Activated naive CD8-positive, alpha-beta T cell treated with anti-CD3 and anti-CD28 coated beads, Interleukin-2, amount 50 U/mL, for 16 hours (primary cell): Measurements from ENCODE around the gene TWIST2.

ENCODE experiments used
- DNase-seq: peaks from one replicate; pipeline ENCODE4 v3.0.0-alpha.2; 2020; ENCODE audit warnings: low read depth, low spot score

Gene TWIST2

GRCh38 chr2:238856713-238857567, 9.1 kb downstream of the TWIST2 start:
- DNase-seq = no peak

- no peak for DNase-seq
These were observed 10.1 kb downstream of the TWIST2 start for GRCh38 chr2:238857959-238858358.

DNA sequence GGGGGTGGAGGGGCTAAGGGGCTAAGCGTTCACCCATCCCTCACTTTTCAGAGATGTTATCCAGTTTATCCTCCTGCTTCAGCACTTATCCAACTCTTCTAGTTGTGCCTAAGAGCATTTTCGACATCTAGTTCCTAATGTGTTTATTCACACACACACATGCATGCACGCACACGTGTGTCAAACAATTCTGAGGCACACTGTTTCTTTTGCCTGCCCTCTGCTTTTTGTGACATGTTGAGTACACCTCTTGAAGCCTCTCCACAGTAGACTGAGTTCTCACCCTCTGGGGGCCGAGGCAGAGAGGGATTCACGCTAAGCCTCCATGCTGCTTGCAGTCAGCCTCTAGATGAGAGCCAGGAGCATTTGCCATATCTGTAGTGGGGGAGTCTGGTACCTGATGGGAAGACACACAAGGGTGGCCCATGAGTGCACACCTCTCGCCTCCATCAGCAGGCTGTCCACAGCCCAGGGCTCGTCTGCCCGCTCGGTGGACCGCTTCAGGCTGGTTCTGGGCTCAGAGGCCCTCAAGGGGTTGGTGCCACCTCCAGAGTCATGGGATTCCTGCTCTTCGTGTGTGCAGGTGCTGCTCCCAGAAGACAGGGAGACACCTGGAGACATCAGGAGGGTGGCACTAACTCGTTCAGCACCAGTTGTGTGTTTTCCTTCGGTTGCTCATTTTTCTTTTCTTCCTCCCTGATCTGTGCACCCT, 11.9 kb downstream of the TWIST2 start:
- DNase-seq = no peak

GRCh38 chr2:238861013-238861730, 13.3 kb downstream of the TWIST2 start:
- DNase-seq = no peak

DNA sequence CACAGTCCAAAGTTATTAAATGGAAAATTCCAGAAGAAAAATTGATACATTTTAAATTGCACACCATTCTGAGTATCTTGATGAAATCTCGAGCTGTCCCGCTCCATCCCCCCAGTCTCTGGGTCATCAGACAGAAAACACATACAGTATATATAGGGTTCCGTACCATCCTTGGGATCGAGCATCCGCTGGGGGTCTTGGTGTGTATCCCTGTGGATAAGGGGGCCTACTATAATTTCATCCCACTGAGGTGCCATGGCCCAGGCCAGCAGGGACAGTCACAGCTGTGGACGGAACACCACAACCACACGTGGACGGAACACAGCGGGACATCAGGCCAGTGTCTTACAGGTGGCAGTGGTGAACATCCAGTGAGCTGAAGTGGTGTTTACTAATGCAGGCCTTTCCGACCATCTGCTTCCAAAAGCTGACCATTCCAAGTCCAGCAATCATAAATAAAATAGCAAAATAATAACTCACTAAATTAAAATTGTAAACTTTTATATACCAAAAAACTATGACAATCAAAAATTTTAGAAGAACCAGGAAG, 14.0 kb downstream of the TWIST2 start:
- no peak for DNase-seq

DNA sequence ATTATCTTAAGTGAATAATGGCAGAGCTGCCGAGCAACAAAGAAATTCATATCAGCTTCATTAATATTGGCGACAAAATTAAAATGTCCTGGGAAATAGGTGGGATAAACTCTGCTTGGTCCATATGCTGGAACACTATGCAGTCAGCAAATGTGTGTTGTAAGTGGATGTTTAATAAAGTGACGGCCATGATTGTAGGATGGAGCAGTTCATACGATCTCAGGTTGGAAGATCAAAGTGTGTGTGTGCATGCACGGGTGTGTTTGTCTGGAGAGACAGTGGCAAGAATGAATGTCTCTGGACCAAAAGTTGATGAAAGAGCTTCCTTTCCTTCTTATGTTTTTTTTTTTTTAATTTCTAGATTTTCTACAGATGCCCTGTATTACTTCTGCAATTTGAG, 14.8 kb downstream of the TWIST2 start:
- no peak for DNase-seq

DNA sequence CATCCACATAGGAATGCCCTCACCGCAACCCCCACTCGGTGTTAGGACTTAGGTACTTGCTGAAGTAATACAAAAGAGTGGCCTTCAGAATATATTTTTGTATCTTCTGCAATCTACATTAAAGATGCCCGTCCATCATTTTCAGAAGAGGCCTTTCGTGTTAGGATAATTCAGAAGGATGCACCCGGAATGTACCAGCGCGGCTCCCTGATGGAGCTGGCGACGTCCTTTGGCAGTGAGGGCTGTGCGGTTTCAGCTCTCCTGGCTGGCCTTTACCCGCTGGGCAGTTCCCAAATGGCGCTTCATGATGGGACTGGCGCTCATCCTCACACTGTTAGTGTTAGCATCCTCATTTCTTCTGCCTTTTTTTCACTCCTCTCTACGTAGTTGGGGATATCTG, 15.3 kb downstream of the TWIST2 start:
- no peak for DNase-seq

DNA sequence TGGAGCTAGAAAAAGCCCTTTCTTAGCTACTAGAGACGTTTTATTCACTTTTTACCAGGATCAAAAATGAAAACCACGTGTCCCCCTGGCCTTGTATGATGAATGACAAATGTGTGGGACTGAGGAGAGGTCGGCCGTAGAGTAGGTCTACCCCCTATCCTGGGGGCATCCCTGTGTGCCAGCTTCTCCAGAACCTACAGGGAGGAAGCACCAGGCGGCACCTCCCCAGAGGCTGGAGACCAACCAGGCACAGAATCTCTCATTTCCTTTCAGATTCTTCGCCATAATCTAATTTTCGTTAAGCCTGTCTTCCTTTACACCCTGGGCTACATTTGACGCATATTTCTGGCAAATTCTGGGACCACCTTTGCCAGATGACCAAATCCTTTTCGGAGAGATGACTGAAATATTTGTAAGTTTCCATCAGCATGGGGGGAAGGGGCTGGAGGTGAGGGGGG, 15.9 kb downstream of the TWIST2 start:
- no peak for DNase-seq

- DNase-seq = no peak
These were observed 16.5 kb downstream of the TWIST2 start for GRCh38 chr2:238864207-238865014.

DNA sequence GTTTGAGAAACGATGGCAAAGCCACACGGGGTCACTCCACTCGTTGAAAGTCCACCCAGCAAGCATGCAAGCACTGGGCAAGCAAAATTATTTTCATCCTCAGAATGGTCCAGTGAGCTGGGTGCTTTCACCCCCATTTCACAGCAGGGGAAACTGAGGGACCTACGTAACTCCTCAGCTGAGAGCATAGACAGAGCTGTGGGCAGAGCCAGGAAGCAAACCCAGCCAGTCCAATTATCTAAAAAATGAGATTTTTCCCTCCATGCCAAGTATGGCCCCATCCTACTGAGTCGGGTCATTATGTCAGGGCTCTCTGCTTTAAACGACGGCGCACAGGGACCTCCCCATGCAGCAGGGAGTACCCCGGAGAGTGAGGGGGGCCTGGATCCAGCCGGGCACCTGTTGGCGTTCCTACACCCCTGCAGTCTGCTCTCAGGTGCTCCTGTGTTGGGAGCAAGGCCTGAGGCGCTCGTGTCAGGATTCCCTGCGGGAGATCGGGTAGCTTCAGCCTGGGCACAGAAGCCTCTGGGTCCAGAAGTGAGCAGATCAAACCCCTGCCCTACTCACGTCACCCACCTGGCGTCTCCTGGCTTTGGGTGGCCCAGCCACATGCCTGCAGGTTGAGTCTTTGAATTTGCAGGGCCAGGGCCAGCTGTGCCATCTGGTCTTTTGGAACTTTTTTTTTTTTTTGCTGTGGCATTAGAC, 17.3 kb downstream of the TWIST2 start:
- DNase-seq = no peak

DNA sequence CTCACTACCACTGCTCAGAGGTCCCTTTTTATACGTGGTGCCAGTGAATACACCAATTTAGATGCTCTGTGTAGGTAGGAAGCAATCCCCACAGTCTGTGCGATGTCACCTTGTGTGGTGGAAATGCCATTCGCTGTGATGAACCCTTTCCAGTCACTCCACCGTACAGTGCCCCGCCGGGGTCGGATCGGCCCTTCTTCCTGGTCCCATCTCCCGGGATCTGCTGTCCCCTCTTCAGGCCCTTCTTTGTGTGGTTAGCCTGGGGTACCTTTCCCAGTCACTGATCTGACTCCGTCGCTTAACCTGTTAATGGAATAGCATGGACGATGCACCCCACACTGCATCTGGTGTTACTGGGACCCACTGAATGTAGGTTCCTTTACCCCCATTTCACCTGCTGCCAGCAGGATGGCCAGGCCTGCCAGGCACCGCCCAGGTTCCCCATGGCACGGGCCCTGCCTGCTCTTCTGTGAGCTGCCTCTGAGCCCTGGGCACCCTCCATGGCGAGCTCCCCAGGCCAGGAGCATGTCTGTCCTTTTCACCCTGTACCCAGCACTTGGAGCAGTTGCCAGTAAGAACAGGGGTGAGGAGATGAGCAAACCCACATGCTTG, 18.0 kb downstream of the TWIST2 start:
- no peak for DNase-seq

DNA sequence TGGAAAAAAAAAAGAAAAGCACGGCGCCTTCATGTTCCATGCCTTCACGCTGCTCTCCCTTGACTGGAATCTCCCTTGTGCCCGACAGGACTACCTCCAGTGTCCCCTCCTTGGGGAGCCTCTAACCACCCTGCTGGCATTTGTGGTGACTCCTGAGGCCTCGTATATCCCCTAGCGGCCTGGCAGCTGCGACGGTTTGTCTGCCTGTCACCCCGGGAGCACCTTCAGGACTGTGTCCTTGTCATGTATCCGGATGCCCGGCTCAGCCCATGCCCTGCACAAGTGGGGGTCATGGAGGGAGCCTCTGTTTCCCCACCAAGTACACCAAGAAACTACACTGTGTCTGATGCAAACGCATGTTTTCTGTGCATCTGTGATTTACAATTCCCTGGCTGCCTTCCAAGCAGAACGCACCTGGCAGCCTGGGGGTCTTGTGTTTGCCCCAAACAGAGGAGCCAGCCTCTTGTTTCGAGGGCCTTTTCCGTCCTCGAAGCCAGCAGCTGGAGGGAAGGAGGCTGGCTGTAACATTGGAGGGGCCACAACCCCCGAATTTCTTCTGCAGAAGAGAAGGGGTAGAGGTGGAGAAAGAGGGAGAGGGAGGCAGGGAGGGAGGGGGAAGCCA, 18.9 kb downstream of the TWIST2 start:
- DNase-seq = no peak

- no peak for DNase-seq
These were observed 20.2 kb downstream of the TWIST2 start for GRCh38 chr2:238868067-238868524.

- no peak for DNase-seq
These were observed 20.9 kb downstream of the TWIST2 start for GRCh38 chr2:238868616-238869292.

DNA sequence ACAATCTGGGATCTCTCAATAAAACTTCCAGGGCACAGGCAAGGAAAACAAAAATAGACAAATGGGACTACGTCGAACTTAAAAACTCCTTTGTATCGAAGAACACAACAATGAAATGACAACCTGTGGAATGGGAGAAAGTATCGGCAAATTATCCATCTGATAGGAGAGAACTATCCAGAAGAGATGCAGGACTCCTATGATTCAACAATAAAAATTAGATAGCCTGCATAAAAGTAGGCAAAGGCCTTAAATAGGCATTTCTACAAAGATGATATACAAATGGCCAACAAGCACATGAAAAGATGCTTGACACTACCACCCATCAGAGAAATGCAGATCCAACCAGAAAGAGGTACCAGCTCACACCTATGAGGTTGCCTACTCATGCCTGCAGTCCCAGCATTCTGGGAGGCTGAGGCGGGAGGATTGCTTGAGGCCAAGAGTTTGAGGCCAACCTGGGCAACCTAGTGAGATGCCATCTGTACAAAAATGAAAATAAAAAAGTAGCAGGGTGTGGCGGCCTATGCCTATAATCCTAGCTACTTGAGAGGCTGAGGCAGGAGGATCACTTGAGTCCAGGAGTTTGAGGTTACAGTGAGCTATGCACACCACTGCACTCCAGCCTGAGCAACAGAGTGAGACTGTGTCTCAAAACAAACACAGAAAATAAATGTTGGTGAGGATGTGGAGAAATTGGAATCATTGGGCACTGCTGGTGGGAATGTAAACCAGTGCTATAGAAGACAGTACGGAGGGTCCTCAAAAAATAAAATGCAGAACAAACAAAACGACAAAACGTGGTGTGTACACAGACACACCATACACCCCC, 21.6 kb downstream of the TWIST2 start:
- DNase-seq = no peak

DNA sequence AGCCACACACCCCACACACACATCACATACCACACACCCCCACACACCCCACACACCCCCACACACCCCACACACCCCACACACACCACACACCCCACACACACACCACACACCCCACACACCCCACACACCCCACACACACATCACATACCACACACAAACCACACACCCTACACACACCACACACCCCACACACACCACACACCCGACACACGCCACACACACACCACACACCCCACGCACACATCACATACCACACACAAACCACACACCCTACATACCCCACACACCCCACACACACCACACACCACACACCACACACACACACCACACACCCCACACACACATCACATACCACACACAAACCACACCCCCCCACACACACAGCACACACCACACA, 22.4 kb downstream of the TWIST2 start:
- no peak for DNase-seq

GRCh38 chr2:238872026-238872425, 24.1 kb downstream of the TWIST2 start:
- DNase-seq = no peak
